Keratinocyte (primary cell): ENCODE measurements around the gene RGS8. TPM values are rescaled to one million over a fixed set of nuclear protein-coding genes. Genes with fewer than 3 reads are reported as not detected.
A peak's percentile ranks its signal among the peaks of the same experiment; 100 is the strongest.

Experiments
- DNase-seq: peaks from one replicate; pipeline ENCODE4 v3.0.0-alpha.2; 2011; ENCODE audit warnings: low read depth, missing footprints, low spot score
- FAIRE-seq: peaks from 2 replicates; lab custom pipeline; 2011; peaks lifted over from hg19 to GRCh38; lab: Jason Lieb, UNC
- H2AFZ ChIP-seq: 2 replicates; pipeline ENCODE4 v1.6.0; 2012; ENCODE audit warnings: low read length, control low read depth, inconsistent platforms; ENCODE audit not compliant: control insufficient read depth
- H3K27ac ChIP-seq: 2 replicates; pipeline ENCODE4 v1.5.1; 2011; ENCODE audit warnings: low read length; ENCODE audit not compliant: control insufficient read depth, insufficient read depth
- H3K27me3 ChIP-seq: 3 replicates; pipeline ENCODE4 v1.6.0; 2011; ENCODE audit warnings: low read length; ENCODE audit not compliant: control insufficient read depth, insufficient read depth; ENCODE audit errors: extremely low read depth
- H3K36me3 ChIP-seq, 2 experiments: 2 replicates in 1 of 2; 3 replicates in 1 of 2; pipeline ENCODE4 v1.5.1; 2011; ENCODE audit warnings: low read length in 2 of 2, mild to moderate bottlenecking in 1 of 2; ENCODE audit not compliant: control insufficient read depth in 2 of 2, insufficient read depth in 2 of 2; ENCODE audit errors: extremely low read depth in 1 of 2
- H3K4me1 ChIP-seq: 3 replicates; pipeline ENCODE4 v1.5.1; 2011; ENCODE audit warnings: low read length; ENCODE audit not compliant: control insufficient read depth, insufficient read depth; ENCODE audit errors: extremely low read depth
- H3K4me2 ChIP-seq: 3 replicates; pipeline ENCODE4 v1.6.0; 2011; ENCODE audit warnings: low read depth, low read length; ENCODE audit not compliant: control insufficient read depth, insufficient read depth; ENCODE audit errors: extremely low read depth
- H3K4me3 ChIP-seq, 3 experiments: fragments of 200-600 bp in 1 of 3; sonication (generic) in 1 of 3; 2 replicates in 2 of 3; 3 replicates in 1 of 3; pipeline ENCODE4 v1.5.1; 2011 to 2016; ENCODE audit warnings: low read length in 3 of 3, mild to moderate bottlenecking in 3 of 3, control low read depth in 2 of 3, inconsistent platforms in 1 of 3, low read depth in 1 of 3, mixed read lengths in 1 of 3, mixed run types in 1 of 3, moderate library complexity in 1 of 3; ENCODE audit not compliant: control insufficient read depth in 2 of 3, insufficient read depth in 2 of 3; ENCODE audit errors: extremely low read depth in 1 of 3
- H3K79me2 ChIP-seq: 2 replicates; pipeline ENCODE4 v1.6.0; 2012; ENCODE audit warnings: low read length; ENCODE audit not compliant: control insufficient read depth, insufficient read depth
- H3K9ac ChIP-seq: 3 replicates; pipeline ENCODE4 v1.6.0; 2011; ENCODE audit warnings: low read length; ENCODE audit not compliant: control insufficient read depth, insufficient read depth; ENCODE audit errors: extremely low read depth
- H3K9me1 ChIP-seq: 3 replicates; pipeline ENCODE4 v1.6.0; 2011; ENCODE audit warnings: low read length; ENCODE audit not compliant: control insufficient read depth, insufficient read depth; ENCODE audit errors: extremely low read depth
- H3K9me3 ChIP-seq: 2 replicates; pipeline ENCODE4 v1.5.1; 2012; ENCODE audit warnings: low read depth, low read length; ENCODE audit not compliant: control insufficient read depth
- H4K20me1 ChIP-seq: 3 replicates; pipeline ENCODE4 v1.6.0; 2011; ENCODE audit warnings: low read length; ENCODE audit not compliant: control insufficient read depth, insufficient read depth; ENCODE audit errors: extremely low read depth
- CTCF ChIP-seq, 3 experiments: IDR thresholded peaks in 1 of 3; conservative IDR thresholded peaks in 1 of 3; optimal IDR thresholded peaks in 1 of 3; 2 replicates in 2 of 3; 3 replicates in 1 of 3; pipeline versions ENCODE3 to v1.5.1; 2011; ENCODE audit warnings: low read length in 3 of 3, mild to moderate bottlenecking in 3 of 3, moderate library complexity in 2 of 3, control low read depth in 1 of 3, inconsistent platforms in 1 of 3; ENCODE audit not compliant: insufficient read depth in 2 of 3; ENCODE audit errors: extremely low read depth in 1 of 3
- EZH2 ChIP-seq: IDR thresholded peaks from one replicate; pipeline ENCODE4 v1.6.1; 2012; ENCODE audit warnings: inconsistent platforms, mild to moderate bottlenecking, low read length, moderate library complexity
- dilution Hi-C: fragments of 300-500 bp; cut with MboI; formaldehyde crosslinking; loops from one replicate; pipeline ENCODE4 v1.7.0; 2020; ENCODE audit warnings: low sequenced_read_pairs; ENCODE audit not compliant: extremely low pct_ligation_motif_present
- polyA plus RNA-seq, 5 experiments: library from polyadenylated mRNA; depleted of rRNA in 3 of 5; stranded (reverse) in 3 of 5; stranded (forward) in 1 of 5; unstranded in 1 of 5; fragments of >200 nt; gene quantifications; 1 replicate in 1 of 5; 2 replicates in 3 of 5; 3 replicates in 1 of 5; pipeline versions ENCODE4 v1.2.1 to v1.2.3, GENCODE V29; 2011 to 2012; ENCODE audit warnings: missing spikeins in 2 of 5, low read depth in 1 of 5, low replicate concordance in 1 of 5

Gene RGS8
- polyA plus RNA-seq, 1 donor (not counting 4 experiments of a cell fraction or from before 2014, with no cell fraction given), result not detected

GRCh38 chr1:182644886-182645285, 39.5 kb downstream of the RGS8 start:
- DNase-seq (no peak), FAIRE-seq (no peak)
- no peak for TF ChIP-seq EZH2
- no peak for TF ChIP-seq CTCF (optimal IDR thresholded peaks at IDR 0.05 in 1 of 3, IDR thresholded peaks at IDR 0.05 in 1 of 3, conservative IDR thresholded peaks at IDR 0.05 in 1 of 3; ENCODE audit: extremely low read depth in 1 of 3, insufficient read depth in 2 of 3, low read length in 3 of 3)
- no peaks in the 10 kb centered on the region for H3K36me3 ChIP-seq
- peaks cover 12% of the 10 kb centered on the region for H3K4me1 ChIP-seq
- H4K20me1 ChIP-seq, result no peaks in the 10 kb centered on the region
- dilution Hi-C loops, result no loop called here
- H3K4me2 ChIP-seq, result no peak overlapping the region
- no peaks in the 10 kb centered on the region for H3K79me2 ChIP-seq
- no peaks in the 10 kb centered on the region for H3K9me3 ChIP-seq
- no peaks in the 10 kb centered on the region for H3K27me3 ChIP-seq
- H3K27ac ChIP-seq, result no peak overlapping the region
- H3K4me3 ChIP-seq, result no peak overlapping the region
- H3K9ac ChIP-seq, result no peak overlapping the region
- no peak overlapping the region for H2AFZ ChIP-seq
- H3K9me1 ChIP-seq, result no peaks in the 10 kb centered on the region

- FAIRE-seq, result peak; percentile 77
Measured at GRCh38 chr1:182643699-182644098, 40.7 kb downstream of the RGS8 start.

More at GRCh38 chr1:182643699-182644098, 40.7 kb downstream of the RGS8 start:
- H3K79me2 ChIP-seq, result no peaks in the 10 kb centered on the region
- DNase-seq, result peak; percentile 84
- dilution Hi-C loops, result no loop called here
- H4K20me1 ChIP-seq, result no peaks in the 10 kb centered on the region
- peak overlapping the region; percentile 76 for H2AFZ ChIP-seq
- no peaks in the 10 kb centered on the region for H3K36me3 ChIP-seq
- peak overlapping the region; percentile 8 for H3K27ac ChIP-seq
- H3K4me3 ChIP-seq, result no peak overlapping the region
- TF ChIP-seq EZH2, result no peak
- no peak for TF ChIP-seq CTCF (optimal IDR thresholded peaks at IDR 0.05 in 1 of 3, IDR thresholded peaks at IDR 0.05 in 1 of 3, conservative IDR thresholded peaks at IDR 0.05 in 1 of 3; ENCODE audit: extremely low read depth in 1 of 3, insufficient read depth in 2 of 3, low read length in 3 of 3)
- no peak overlapping the region for H3K9ac ChIP-seq
- peaks cover 12% of the 10 kb centered on the region for H3K4me1 ChIP-seq
- H3K9me1 ChIP-seq, result no peaks in the 10 kb centered on the region
- no peaks in the 10 kb centered on the region for H3K27me3 ChIP-seq
- peak overlapping the region; percentile 45 for H3K4me2 ChIP-seq
- no peaks in the 10 kb centered on the region for H3K9me3 ChIP-seq
